Testis (tissue), 2 donors: Measurements from ENCODE around the gene SYCP2.

Experiments used
- CTCF ChIP-seq, 3 experiments: fragments of 450-650 bp in 2 of 3; fragments of 200-600 bp in 1 of 3; sonication (generic) in 1 of 3; IDR thresholded peaks; one replicate each; pipeline ENCODE4 v1.5.1; 2016 to 2019; ENCODE audit warnings: antibody characterized with exemption in 3 of 3, mild to moderate bottlenecking in 2 of 3, moderate library complexity in 1 of 3
- POLR2A ChIP-seq: fragments of 450-650 bp; IDR thresholded peaks from one replicate; pipeline ENCODE4 v1.6.1; 2017; ENCODE audit warnings: antibody characterized with exemption, mild to moderate bottlenecking, moderate library complexity

GRCh38 chr20:59831024-59831915, 102.2 kb downstream of the SYCP2 start:
- no peak for TF ChIP-seq CTCF (IDR thresholded peaks at IDR 0.05)
- TF ChIP-seq POLR2A = no peak
